CD4-positive, alpha-beta memory T cell (primary cell): ENCODE measurements around the gene CDR2L. TPM values are rescaled to one million over a fixed set of nuclear protein-coding genes. Genes with fewer than 3 reads are reported as not detected.
"Not testable (repeated sequence)": the region's sequence is repeated elsewhere in the genome, so short reads cannot be mapped to it uniquely, and the experiment has no call there.

ENCODE experiments used
- CTCF ChIA-PET: fragments of 350-600 bp; sonication (Branson Sonifier 250); formaldehyde crosslinking; loops from one replicate; lab custom pipeline; 2021; ENCODE audit warnings: inconsistent platforms; ENCODE audit not compliant: partially characterized antibody; lab: Charles Lee
- POLR2A ChIA-PET: fragments of 350-600 bp; sonication (Branson Sonifier 250); formaldehyde crosslinking; loops from one replicate; lab custom pipeline; 2021; ENCODE audit not compliant: partially characterized antibody; lab: Charles Lee
- DNase-seq, 5 donors: peaks; one replicate each; pipeline versions ENCODE4 v3.0.0 to v3.0.0-alpha.2; 2020 to 2022; ENCODE audit warnings: mixed read lengths in 1 of 5
- H3K27ac ChIP-seq: one replicate; pipeline ENCODE4 v1.7.0; 2013; ENCODE audit warnings: low read depth, low read length
- H3K27me3 ChIP-seq: 2 replicates; pipeline ENCODE4 v1.7.0; 2013; ENCODE audit warnings: mild to moderate bottlenecking, low read length, moderate library complexity; ENCODE audit not compliant: insufficient read depth
- H3K36me3 ChIP-seq: 2 replicates; pipeline ENCODE4 v1.7.0; 2013; ENCODE audit warnings: mild to moderate bottlenecking, low read length, moderate library complexity; ENCODE audit not compliant: insufficient read depth
- H3K4me1 ChIP-seq: 2 replicates; pipeline ENCODE4 v1.7.0; 2013; ENCODE audit warnings: mild to moderate bottlenecking, low read length, moderate library complexity; ENCODE audit not compliant: insufficient read depth
- H3K4me3 ChIP-seq, 2 donors: one replicate each; pipeline ENCODE4 v1.7.0; 2013; ENCODE audit warnings: low read length in 2 of 2, mild to moderate bottlenecking in 1 of 2
- H3K9me3 ChIP-seq, 2 donors: one replicate each; pipeline ENCODE4 v1.7.0; 2013; ENCODE audit warnings: low read length in 2 of 2, control low read depth in 1 of 2; ENCODE audit not compliant: control insufficient read depth in 1 of 2
- H3K27ac Mint-ChIP-seq, 7 donors: one replicate each; pipeline ENCODE4 v1.8.0; 2020 to 2021; ENCODE audit warnings: mixed read lengths in 7 of 7, mild to moderate bottlenecking in 6 of 7, inconsistent platforms in 3 of 7, moderate library complexity in 3 of 7
- H3K27me3 Mint-ChIP-seq, 2 donors: one replicate each; pipeline ENCODE4 v1.8.0; 2020 to 2021; ENCODE audit warnings: mixed read lengths in 2 of 2
- H3K36me3 Mint-ChIP-seq, 2 donors: one replicate each; pipeline ENCODE4 v1.8.0; 2020 to 2021; ENCODE audit warnings: mixed read lengths in 2 of 2, inconsistent platforms in 1 of 2, mild to moderate bottlenecking in 1 of 2
- H3K4me1 Mint-ChIP-seq, 4 donors: one replicate each; pipeline ENCODE4 v1.8.0; 2020 to 2021; ENCODE audit warnings: mixed read lengths in 4 of 4, mild to moderate bottlenecking in 1 of 4
- H3K4me3 Mint-ChIP-seq, 8 donors: one replicate each; pipeline ENCODE4 v1.8.0; 2020 to 2021; ENCODE audit warnings: mixed read lengths in 8 of 8, mild to moderate bottlenecking in 7 of 8, moderate library complexity in 6 of 8, inconsistent platforms in 3 of 8
- H3K9me3 Mint-ChIP-seq, 8 donors: one replicate each; pipeline ENCODE4 v1.8.0; 2020 to 2021; ENCODE audit warnings: mixed read lengths in 8 of 8, mild to moderate bottlenecking in 5 of 8, inconsistent platforms in 3 of 8, moderate library complexity in 1 of 8
- intact Hi-C: fragments of 100-400 bp; cut with micrococcal nuclease; formaldehyde crosslinking; loops from one replicate; pipeline ENCODE4 v1.15.1; 2023
- polyA plus RNA-seq, 2 donors: library from polyadenylated mRNA; unstranded; fragments of 300-500 nt; fragmentation: Illumina TruSeq; gene quantifications; one replicate each; pipeline ENCODE4 v1.2.3, GENCODE V29; 2021
- total RNA-seq, 2 experiments: library from RNA; stranded (reverse); gene quantifications; one replicate each; pipeline ENCODE4 v1.2.3, GENCODE V29; 2021

CDR2L gene
- total and polyA plus RNA-seq, 4 experiments from 2014 or later, result 0.08 to 0.20 TPM; not detected in 2

GRCh38 chr17:75001915-75002843, 14.7 kb downstream of the CDR2L start:
- Mint-ChIP-seq H3K9me3 (no peaks in the 10 kb centered on the region), H3K4me3 (no peak overlapping the region), H3K27ac (peak overlapping the region in 1 of 7 donors; percentile 8), H3K4me1 (peaks cover 0 to 8% (median 6%) of the 10 kb centered on the region in 4 donors), H3K36me3 (no peaks in the 10 kb centered on the region), H3K27me3 (peaks cover 2% of the 10 kb centered on the region in 2 donors)
- intact Hi-C loops, result no loop called here
- POLR2A ChIA-PET, result interaction anchor here (1.0 kb wide), 1 partner anchor 14 kb away, joined by 3 read pairs; the partner anchor contains the start of gene CDR2L
- Histone ChIP-seq H3K9me3 (no peaks in the 10 kb centered on the region), H3K4me3 (no peak overlapping the region), H3K36me3 (no peaks in the 10 kb centered on the region), H3K27me3 (no peaks in the 10 kb centered on the region), H3K4me1 (no peaks in the 10 kb centered on the region), H3K27ac (no peak overlapping the region)
- DNase-seq, result no peak
- CTCF ChIA-PET, result interaction anchor here (3.4 kb wide), 1 partner anchor 10 kb away, joined by 15 read pairs; the partner anchor contains the start of gene MRPL58

GRCh38 chr17:75003070-75003956, 15.9 kb downstream of the CDR2L start:
- intact Hi-C loops, result no loop called here
- no peaks in the 10 kb centered on the region for H3K36me3 Mint-ChIP-seq
- no peak overlapping the region for H3K4me3 Mint-ChIP-seq
- no peak for DNase-seq
- Histone ChIP-seq H3K4me3 (no peak overlapping the region), H3K9me3 (no peaks in the 10 kb centered on the region), H3K36me3 (no peaks in the 10 kb centered on the region), H3K4me1 (no peaks in the 10 kb centered on the region), H3K27ac (no peak overlapping the region), H3K27me3 (no peaks in the 10 kb centered on the region)
- H3K27ac Mint-ChIP-seq, result no peak overlapping the region
- CTCF ChIA-PET, result interaction anchor here (0.8 to 1.5 kb wide), 3 partner anchors 9 to 42 kb away, joined by 3 to 4 read pairs (median 3); partner anchors contain the start of gene MRPL58
- no peaks in the 10 kb centered on the region for H3K9me3 Mint-ChIP-seq
- H3K27me3 Mint-ChIP-seq, result peaks cover 2% of the 10 kb centered on the region in 2 donors
- POLR2A ChIA-PET, result interaction anchor here (1.0 to 1.9 kb wide), 2 partner anchors 10 to 16 kb away, joined by 3 to 6 read pairs; partner anchors contain the start of gene CDR2L
- H3K4me1 Mint-ChIP-seq, result peaks cover 0 to 6% (median 4%) of the 10 kb centered on the region in 4 donors

GRCh38 chr17:75003957-75004355, 16.5 kb downstream of the CDR2L start:
- CTCF ChIA-PET, result interaction anchor here (0.8 to 1.5 kb wide), 3 partner anchors 9 to 43 kb away, joined by 3 to 4 read pairs (median 3); partner anchors contain the start of gene MRPL58
- H3K4me3 Mint-ChIP-seq, result no peak overlapping the region

GRCh38 chr17:75004371-75004770, 16.9 kb downstream of the CDR2L start:
- POLR2A ChIA-PET, result interaction anchor here (1.9 kb wide), 1 partner anchor 9 kb away, joined by 6 read pairs; no protein-coding TSS in a partner anchor
- intact Hi-C loops, result no loop called here
- H3K4me1 Mint-ChIP-seq, result no peaks in the 10 kb centered on the region
- no peaks in the 10 kb centered on the region for H3K9me3 Mint-ChIP-seq
- H3K27me3 ChIP-seq, result no peaks in the 10 kb centered on the region
- DNase-seq, result no peak
- H3K4me1 ChIP-seq, result no peaks in the 10 kb centered on the region
- no peaks in the 10 kb centered on the region for H3K36me3 Mint-ChIP-seq
- no peak overlapping the region for H3K27ac Mint-ChIP-seq
- H3K9me3 ChIP-seq, result no peaks in the 10 kb centered on the region
- CTCF ChIA-PET, result interaction anchor here (1.1 to 1.5 kb wide), 2 partner anchors 8 to 42 kb away, joined by 3 to 4 read pairs; partner anchors contain the start of gene MRPL58
- peaks cover 2% of the 10 kb centered on the region in 2 donors for H3K27me3 Mint-ChIP-seq
- no peak overlapping the region for H3K27ac ChIP-seq
- no peak overlapping the region for H3K4me3 Mint-ChIP-seq
- H3K4me3 ChIP-seq, result no peak overlapping the region
- H3K36me3 ChIP-seq, result no peaks in the 10 kb centered on the region

More at GRCh38 chr17:75003957-75004355, 16.5 kb downstream of the CDR2L start:
- no peaks in the 10 kb centered on the region for H3K36me3 ChIP-seq
- no peak for DNase-seq
- H3K9me3 ChIP-seq, result no peaks in the 10 kb centered on the region
- H3K36me3 Mint-ChIP-seq, result no peaks in the 10 kb centered on the region
- intact Hi-C loops, result no loop called here
- POLR2A ChIA-PET, result interaction anchor here (1.9 kb wide), 1 partner anchor 9 kb away, joined by 6 read pairs; no protein-coding TSS in a partner anchor
- H3K4me3 ChIP-seq, result no peak overlapping the region
- H3K4me1 ChIP-seq, result no peaks in the 10 kb centered on the region
- no peak overlapping the region for H3K27ac ChIP-seq
- peaks cover 2% of the 10 kb centered on the region in 2 donors for H3K27me3 Mint-ChIP-seq
- H3K27me3 ChIP-seq, result no peaks in the 10 kb centered on the region
- H3K4me1 Mint-ChIP-seq, result peaks cover 0 to under 1% (median 0%) of the 10 kb centered on the region in 4 donors
- no peak overlapping the region for H3K27ac Mint-ChIP-seq
- H3K9me3 Mint-ChIP-seq, result no peaks in the 10 kb centered on the region

- H3K27me3 Mint-ChIP-seq, result peaks cover 2% of the 10 kb centered on the region in 2 donors
- DNase-seq, result no peak
- POLR2A ChIA-PET, result interaction anchor here (1.0 kb wide), 1 partner anchor 17 kb away, joined by 4 read pairs; no protein-coding TSS in a partner anchor
- H3K36me3 Mint-ChIP-seq, result no peaks in the 10 kb centered on the region
- CTCF ChIA-PET, result interaction anchor here (0.6 to 9.5 kb wide), 3 partner anchors 20 to 43 kb away, joined by 3 to 89 read pairs (median 3); no protein-coding TSS in a partner anchor
- Histone ChIP-seq H3K4me1 (no peaks in the 10 kb centered on the region), H3K9me3 (no peaks in the 10 kb centered on the region), H3K4me3 (no peak overlapping the region), H3K36me3 (no peaks in the 10 kb centered on the region), H3K27me3 (no peaks in the 10 kb centered on the region), H3K27ac (no peak overlapping the region)
- no peaks in the 10 kb centered on the region for H3K9me3 Mint-ChIP-seq
- no peak overlapping the region for H3K4me3 Mint-ChIP-seq
- H3K27ac Mint-ChIP-seq, result no peak overlapping the region
- no peaks in the 10 kb centered on the region for H3K4me1 Mint-ChIP-seq
- intact Hi-C loops, result no loop called here
Measured at GRCh38 chr17:75005291-75005690, 17.9 kb downstream of the CDR2L start.

GRCh38 chr17:75006084-75006483, 18.7 kb downstream of the CDR2L start:
- not testable (repeated sequence) for H3K27ac ChIP-seq, H3K9me3 ChIP-seq, H3K9me3 Mint-ChIP-seq, H3K27me3 Mint-ChIP-seq, DNase-seq, H3K4me1 ChIP-seq, H3K36me3 ChIP-seq, H3K27me3 ChIP-seq, H3K4me1 Mint-ChIP-seq, H3K4me3 ChIP-seq, H3K27ac Mint-ChIP-seq, H3K36me3 Mint-ChIP-seq
- H3K4me3 Mint-ChIP-seq, result peak overlapping the region in 1 of 8 donors; percentile 7
- ChIA-PET POLR2A (interaction anchor here (0.6 to 1.5 kb wide), 4 partner anchors 18 to 44 kb away, joined by 3 to 6 read pairs (median 4); no protein-coding TSS in a partner anchor), CTCF (interaction anchor here (0.6 to 9.5 kb wide), 3 partner anchors 20 to 44 kb away, joined by 3 to 89 read pairs (median 3); no protein-coding TSS in a partner anchor)
- intact Hi-C loops, result loop anchor here (1.0 kb wide), 1 partner anchor 45 kb away; no protein-coding TSS in a partner anchor
